Stimulated activated CD8-positive, alpha-beta memory T cell treated with anti-CD3 and anti-CD28 coated beads, Interleukin-12 subunit alpha, Interleukin-12 subunit beta, amount 100 ng/mL, for 1 hour (primary cell): Measurements from ENCODE around the gene KCTD17.

ENCODE experiments used
- DNase-seq: peaks from one replicate; pipeline ENCODE4 v3.0.0-alpha.2; 2020; ENCODE audit warnings: low read depth

The KCTD17 gene

DNA sequence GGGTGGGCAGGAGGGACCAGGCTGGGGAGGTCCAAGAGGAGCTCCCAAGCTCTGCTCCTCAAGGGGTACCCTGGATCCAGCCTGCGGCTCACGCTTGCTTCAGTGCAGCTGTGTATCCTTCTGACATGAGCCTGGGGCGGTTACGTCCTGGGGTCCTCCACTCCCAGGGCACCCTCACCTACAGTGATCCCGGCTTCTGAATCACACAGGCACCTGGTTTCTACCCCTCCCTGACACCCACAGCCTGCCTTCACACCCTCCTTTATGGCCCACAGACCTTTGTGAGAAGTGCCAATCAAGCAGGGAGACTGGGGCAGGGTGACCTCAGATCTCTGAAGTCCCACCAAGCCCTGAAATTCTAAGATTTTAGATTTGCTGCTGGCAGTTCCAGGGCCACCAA lies 30.5 kb upstream of the KCTD17 start:
- no peak for DNase-seq

DNA sequence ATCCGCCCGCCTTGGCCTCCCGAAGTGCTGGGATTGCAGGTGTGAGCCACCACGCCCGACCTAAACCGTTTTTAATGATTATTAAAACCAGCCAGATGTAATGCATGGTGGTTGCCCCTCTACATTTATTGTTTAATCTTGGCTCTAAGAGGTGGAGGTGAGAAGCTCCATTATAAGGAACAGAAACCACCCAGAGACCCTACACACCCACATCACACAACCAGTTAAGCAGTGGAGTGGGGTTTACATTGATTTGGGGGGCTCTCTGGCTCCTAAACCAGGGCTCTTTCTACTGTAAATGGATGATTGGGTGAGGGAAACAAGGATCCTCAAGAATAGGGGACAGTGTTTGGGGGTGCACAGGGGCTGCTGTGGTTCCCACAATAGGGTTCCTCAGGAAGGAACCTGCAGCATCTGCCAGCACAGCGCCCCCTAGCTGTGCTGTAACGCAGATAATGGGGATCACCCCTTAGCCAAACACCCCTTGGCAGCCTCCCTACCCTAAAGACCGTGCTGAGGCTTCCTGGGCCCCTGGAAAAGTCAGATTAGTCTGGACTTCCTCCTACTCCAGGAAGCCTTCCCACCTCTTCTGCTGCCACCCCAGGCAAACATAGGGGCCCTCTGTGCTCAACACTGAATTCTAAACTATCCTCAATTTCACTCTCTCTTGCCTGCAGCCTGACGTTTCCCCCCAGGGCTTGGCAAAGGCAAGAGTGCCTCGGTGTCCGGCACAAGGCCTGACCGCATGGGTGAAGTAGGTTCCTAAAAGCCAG lies 29.6 kb upstream of the KCTD17 start:
- DNase-seq = peak; percentile 12

DNA sequence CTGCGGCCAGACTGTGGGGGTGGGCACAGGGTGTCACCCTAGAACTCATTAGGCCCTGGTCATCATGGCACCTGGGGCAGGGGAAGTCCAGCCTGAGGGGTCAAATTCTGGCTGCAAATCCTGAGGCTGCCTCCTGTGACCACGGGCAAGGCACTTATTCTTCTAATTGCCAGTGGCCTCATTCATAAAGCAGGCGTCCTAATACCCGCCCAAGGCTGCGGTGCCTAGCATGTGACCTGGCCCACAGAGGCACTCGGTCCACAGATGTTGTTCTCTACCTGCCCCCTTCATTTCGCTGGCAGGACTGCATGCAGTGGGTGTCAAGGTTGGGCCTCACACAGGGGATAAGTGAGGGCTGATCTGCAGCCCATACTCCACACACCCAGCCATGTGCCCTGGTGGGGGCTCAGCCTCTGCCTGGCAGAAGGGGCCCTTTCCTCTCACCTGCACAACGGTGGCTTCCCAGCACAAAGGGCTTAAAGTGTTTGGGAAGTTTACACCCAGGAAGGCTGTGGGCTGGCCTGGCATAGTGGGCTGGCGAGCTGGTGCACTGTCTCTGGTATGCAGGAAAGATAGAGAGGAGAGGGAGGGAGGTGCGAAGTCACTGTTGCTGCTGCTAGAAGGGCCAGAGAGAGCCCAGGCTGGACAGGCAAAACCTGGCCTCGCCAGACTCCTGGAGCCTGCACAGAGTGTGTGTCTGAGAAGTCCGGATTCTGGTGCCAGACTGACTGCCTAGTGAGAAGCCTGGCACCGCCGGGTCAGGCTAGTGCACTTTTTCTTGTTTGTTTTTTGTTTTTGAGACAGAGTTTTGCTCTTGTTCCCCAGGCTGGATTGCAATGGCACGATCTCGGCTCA lies 28.8 kb upstream of the KCTD17 start:
- no peak for DNase-seq

DNA sequence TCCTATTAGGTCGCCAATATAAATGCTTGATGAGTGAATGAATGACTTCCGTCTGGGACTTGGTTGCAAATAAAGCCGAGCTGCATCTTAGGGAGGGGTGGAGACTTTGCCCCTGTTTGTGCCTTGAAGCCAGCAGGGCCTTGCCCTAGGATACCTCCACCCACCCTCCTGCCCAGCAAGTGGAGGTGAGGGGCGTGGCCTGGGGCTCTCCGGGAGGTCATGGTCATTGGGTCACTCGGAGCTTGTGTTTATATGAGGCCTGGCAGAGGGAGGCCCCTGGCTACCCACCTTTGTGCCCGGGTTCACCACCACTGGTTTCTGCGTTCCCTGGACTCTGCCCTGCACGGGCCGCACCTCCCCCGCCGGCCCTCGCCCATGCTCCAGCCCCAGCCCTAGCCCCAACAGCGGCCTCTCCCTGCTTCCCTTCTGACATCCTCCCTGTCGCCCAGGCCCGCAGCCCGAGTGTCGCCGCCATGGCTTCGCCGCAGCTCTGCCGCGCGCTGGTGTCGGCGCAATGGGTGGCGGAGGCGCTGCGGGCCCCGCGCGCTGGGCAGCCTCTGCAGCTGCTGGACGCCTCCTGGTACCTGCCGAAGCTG lies 27.7 kb upstream of the KCTD17 start:
- no peak for DNase-seq

DNA sequence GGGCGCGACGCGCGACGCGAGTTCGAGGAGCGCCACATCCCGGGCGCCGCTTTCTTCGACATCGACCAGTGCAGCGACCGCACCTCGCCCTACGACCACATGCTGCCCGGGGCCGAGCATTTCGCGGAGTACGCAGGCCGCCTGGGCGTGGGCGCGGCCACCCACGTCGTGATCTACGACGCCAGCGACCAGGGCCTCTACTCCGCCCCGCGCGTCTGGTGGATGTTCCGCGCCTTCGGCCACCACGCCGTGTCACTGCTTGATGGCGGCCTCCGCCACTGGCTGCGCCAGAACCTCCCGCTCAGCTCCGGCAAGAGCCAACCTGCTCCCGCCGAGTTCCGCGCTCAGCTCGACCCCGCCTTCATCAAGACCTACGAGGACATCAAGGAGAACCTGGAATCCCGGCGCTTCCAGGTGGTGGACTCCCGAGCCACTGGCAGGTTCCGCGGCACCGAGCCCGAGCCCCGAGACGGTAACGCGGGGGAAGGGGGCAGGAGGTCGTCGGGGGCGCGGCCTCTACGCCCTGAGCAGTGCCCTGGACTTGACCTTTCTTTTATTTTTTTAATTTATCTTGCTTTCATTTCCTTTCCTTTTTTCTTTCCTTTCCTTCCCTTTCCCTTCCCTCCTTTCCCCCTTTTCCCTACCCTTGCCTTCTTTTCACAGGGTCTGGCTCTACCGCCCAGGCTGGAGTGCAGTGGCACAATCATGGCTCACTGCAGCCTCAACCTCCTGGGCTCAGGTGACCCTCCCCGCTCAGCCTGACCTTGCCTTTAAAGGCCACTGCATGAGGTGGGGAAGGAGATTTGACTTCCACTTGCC lies 27.0 kb upstream of the KCTD17 start:
- no peak for DNase-seq

DNA sequence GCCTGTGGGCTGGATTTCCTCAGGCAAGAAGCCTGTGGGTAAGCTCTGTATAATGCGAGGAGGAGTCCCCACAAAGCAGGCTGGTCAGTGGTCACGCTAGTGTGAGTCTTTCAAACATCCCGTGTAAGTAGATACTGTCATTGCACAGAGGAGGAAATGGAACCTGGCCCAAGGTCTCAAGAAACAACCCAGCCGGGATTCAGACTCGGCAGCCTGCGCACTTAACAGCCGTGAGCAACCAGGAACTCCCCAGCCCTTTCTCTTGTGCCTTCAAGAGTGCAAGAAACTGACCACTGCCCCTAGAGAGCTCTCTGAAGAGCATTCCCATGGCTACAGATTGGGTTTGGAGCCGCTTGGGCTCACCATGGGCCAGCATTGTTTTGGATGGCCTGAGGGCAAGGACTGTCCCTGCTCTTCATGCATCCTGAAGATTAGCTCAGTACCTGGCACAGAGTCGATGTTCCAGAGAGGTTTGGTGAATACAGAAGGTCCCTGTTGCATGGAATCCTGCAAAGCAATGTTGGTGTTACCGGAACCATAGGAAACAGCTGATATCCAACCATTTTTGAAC lies 26.0 kb upstream of the KCTD17 start:
- DNase-seq = no peak

DNA sequence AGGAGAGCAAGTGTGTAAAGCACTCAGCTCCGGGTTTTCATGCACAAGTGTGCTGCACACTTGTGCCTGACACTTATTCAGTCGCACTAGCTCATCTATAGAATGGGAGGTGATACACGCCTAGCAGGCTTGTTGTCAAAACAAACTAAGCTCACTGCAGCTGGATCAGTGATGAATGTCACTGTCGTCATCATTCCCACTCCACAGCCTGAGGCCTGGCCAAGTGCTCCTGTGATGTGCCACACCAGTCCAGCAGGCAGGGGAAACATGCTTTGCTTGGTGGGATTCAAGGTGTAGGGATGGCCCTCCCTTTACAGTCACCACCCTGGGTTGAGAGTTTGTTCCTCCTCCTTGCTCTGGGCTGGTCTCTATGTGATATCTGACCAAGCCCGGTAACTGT lies 25.2 kb upstream of the KCTD17 start:
- DNase-seq = no peak

DNA sequence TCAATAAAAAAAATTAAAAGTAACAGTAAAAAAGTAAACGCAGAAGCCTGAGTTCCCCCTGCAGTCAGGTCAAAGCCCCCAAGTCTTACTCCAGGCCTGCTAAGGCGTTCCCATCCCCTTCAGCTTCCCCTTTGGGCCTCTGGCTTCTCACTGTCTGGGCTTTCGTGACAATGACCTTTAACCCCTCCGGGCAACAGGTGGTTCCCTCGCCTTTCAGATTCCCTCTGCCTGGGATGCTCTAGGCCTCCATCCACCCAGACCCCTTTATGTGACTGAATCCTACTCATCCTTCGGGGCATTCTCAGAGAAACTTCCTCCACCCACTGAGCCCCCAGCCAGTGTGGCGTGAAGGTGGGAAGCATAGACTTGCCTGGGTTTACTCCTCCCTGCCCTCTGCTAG lies 24.0 kb upstream of the KCTD17 start:
- DNase-seq = no peak

DNA sequence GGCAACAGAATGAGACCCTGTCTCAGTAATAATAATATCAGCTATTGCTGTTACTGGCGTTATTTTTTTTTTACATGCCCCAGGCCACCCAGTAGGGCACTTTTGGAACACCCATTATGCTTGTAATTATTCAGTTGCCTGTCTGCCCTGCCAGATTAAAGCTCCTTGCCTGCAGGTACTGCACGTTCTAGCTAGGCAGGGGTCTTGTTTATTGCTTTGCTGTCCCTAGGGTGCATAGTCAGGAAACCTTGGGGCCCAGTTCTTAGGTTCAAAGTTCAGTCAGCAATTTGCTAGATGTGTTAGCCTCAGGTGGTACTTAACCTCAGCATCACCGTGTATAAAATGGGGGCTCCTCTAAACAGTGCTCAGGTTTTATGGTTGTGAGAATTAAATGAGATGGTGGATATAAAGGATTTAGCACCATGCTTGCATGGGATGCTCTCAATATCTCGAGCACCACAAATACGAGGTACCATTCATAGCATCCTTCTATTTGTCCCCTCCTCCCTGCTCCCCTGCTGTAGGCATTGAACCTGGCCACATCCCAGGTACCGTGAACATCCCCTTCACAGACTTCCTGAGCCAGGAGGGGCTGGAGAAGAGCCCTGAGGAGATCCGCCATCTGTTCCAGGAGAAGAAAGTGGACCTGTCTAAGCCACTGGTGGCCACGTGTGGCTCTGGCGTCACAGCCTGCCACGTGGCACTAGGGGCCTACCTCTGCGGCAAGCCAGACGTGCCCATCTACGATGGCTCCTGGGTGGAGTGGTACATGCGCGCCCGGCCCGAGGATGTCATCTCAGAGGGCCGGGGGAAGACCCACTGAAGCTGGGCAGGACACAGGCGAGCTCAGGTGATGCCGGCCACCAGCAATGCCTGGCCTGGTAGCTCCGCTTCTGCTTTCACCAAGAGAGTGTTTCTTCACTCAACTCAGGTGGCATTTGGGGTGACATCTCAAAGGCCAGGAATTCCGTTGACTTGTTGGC lies 22.6 kb upstream of the KCTD17 start:
- DNase-seq = no peak

DNA sequence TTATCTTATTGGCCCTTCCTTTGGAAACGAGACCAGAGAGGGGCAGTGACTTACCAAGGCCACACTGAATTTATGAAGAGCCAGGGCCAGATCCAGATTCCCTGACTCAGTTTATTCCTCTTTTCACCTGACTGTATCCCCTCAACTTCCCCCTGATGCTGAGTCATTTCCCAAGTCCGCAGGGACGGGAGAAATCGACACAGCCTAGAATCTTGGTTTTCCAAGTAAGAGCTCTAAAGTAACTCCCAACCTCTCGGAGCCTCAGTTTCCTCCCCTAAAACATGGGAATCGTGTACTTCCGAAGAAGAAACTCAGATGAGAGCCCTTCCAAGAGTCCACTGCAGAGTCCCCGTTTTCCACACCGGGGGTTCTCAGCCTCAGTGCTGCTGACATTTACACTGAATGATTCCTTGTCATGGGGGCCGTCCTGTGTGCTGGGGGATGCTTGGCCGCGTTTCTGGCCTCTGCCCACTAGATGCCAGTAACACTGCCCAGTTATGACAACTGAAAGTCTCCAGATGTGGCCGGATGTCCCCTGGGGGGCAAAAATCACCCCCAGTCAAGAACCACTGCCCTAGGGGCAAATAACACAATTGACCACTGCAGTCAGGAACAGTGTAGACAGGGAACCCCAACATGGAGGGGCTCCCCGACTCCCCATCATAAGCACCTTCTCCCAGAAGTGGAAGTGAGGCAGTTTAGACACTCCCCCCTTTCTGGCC lies 20.8 kb upstream of the KCTD17 start:
- no peak for DNase-seq

DNA sequence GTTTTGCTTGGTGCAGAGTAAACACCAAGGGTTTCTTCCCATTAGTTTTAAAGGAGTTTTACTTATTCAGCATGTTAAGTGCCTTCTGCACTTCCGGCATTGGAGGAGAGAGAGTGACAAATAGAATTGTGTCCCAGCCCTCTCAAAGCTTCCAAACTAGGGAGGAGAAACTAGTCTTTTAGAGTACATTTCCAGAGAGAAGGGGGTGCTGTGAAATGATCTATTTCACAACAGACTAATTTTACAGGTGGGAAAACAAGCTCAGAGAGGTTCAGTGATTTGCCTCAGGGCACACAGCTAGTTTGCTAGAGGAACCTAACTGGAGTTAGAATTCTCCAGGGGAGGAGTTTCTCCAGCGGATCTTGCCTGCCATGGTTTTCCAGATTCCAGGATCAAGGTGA lies 19.4 kb upstream of the KCTD17 start:
- DNase-seq = no peak

DNA sequence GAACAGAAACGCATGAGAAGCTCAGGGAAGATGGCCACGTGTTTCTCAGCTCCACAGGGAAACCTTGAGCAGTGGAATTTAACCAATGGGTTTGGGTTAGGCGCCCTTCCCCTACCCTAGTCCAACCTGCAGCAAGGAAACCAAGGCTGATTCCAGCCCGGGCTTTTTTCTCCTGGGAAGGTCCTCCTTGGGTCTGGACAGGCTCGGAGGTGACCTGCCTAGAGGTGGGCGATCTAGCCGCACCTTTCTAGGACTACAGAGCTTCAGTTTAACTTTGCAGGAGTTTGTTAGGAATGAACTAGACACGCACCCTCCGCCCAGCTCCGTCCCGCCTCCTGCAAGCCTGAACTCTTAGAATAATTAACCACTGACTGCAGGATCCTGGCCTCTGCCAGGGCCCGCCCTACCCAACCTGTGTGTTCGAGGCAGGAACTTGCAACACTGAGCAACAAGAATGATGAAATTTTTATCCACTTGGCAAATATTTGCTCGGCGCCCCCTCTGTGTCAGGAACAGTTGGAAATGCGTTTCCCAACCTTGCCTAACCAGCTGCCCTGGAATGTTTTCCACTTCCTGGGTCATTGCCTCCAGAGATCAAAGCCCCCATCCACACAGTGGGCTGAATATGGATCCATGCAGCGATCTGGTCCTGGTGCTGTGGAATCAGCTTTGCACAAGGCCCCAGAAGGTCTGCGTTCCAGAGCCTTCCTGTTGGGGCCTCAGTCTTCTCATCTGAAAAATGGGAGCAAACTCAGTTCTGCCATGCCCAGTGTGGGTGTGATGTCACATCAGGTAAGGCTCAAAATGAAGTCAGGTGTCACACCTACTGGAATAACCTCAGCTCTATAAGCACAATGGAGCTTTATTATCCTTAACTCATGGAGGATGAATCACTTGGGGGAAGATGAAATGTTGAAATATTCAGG lies 18.7 kb upstream of the KCTD17 start:
- DNase-seq = no peak

DNA sequence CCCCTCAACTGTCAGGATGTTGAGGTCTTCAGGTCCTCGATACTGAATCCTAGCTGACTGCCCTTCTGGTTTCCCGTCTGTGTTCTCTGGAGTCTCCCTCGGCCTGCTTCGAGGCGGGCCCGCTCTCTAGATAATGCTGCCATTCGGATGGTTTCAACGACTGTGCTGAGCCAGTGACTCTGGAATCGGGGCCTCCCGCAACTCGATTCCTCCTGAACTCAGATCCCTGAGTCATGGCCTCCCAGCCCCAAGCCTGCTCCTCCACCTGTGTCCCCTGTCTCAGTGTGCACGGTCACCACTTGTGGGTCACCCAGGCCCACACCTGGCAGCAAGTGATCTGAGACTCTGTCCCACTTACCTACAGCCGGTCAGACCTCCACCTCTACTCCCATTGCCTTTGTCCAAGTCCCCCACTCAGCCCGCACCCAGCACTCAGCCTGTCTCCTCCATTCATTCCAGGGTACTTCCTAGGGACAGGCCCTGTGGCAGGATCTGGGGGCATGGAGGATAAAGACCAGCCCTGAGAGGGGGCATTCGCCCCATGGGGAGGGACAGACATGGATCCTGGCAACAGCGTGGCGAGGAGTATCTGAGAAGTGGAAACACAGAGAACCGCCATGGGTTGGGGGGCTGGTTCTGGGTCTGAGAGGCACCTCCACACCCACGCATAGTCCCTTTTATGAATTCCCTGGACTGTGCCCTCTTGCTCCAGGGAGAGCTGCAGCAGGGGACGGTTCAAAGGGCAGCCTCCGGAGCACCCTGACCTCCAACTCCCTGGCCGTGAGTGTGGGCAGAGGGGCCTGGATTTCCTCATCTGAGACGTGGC lies 17.7 kb upstream of the KCTD17 start:
- DNase-seq = no peak

DNA sequence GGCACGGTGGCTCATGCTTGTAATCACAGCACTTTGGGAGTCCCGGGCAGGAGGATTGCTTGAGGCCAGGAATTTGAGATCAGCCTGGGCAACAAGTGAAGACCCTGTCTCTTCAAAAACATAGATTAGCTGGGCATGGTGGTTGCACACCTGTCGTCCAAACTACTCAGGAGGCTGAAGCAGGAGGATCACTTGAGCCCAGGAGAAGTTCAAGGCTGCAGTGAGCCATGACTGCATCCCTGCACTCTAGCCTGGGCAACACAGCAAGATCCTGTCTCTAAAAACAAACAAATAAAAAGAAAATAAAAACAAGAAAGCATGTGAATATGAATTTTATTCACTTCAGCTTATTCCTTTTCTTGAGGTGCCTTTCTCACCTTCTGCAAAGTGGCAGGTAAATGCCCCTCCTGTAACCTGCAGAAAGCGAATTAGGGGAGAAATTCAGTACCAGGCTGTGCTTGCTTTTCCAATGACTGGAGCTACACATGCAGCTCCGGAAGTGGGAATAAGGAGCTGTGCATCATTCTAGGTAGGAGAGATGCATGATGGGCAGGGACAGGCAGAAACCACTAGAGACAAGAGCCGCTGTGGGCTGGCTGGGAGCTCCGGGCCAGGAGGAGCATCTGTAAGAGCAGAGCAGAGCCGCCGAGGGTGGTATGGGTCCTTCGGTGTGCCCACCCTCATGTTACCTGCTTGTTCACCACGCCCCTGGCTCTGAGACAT lies 14.7 kb upstream of the KCTD17 start:
- DNase-seq = no peak

DNA sequence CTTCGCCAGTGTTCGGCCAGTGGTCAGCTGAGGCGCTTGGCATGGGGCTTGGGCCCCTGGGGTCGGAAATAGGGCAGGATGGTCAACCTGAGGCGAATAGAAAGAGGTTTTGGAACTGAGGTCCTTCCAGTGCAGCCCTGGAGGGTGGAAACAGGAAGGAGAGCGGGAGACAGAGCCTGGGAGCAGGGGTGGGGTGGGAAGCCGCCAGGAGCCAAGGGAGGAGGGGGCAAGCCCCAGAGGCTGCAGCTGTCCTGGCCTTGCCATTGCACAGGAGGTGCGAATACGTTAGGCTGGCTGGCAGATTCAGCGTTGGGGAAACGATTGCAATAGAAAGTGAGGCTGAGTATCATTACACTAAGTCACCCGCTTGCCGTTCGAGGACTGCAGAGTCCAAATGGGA lies 13.9 kb upstream of the KCTD17 start:
- DNase-seq = no peak

DNA sequence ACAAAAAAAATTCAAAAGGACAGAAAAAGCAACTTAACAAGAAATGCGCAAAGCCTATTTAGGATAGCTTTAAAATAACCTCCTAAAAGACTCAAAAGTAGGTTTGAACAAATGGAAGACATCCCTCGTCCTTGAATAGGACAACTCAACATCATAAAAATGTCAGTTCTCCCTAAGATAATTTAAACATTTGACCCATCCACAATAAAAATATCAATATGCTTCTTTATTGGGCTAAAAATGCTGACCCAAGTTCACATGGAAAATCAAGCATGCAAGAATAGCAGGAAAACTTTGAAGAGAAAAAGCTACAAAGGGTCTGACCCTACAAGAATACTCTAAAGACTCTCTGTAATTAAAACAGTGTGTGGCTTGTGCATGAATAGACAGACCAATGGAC lies 12.1 kb upstream of the KCTD17 start:
- no peak for DNase-seq

DNA sequence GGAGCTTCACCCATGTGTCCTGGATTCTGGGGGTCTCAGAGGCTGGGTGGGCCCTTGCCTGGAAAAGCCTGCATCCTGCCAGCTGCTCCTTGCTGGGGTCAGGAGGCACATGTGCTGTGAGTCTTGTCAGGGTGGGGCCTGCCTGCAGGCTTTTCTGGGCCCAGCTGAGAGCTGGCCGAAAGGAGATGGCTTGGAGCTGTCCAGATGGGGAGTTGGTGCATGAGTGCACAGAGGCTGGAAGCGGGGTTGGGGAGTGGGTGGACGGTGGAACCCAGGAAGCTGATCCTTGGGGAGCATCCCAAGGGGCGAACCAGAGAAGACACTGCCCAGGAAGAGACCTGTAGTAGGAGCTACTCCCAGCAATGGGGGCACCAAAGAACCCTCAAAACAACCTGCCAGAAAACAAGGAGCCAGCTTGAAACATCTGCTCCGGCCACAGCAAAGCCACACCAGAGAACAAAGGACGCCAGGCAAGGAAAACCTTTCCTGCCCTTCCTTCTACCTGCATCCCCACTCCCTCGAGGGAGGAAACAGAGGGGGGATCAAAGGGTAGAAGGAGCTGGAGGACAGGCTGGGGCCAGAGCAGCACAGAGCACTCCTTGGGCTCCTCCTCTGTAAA lies 8.2 kb upstream of the KCTD17 start:
- DNase-seq = no peak
